ENCODE results near the gene EGR4.

- TF ChIP-seq, protein P1, sequence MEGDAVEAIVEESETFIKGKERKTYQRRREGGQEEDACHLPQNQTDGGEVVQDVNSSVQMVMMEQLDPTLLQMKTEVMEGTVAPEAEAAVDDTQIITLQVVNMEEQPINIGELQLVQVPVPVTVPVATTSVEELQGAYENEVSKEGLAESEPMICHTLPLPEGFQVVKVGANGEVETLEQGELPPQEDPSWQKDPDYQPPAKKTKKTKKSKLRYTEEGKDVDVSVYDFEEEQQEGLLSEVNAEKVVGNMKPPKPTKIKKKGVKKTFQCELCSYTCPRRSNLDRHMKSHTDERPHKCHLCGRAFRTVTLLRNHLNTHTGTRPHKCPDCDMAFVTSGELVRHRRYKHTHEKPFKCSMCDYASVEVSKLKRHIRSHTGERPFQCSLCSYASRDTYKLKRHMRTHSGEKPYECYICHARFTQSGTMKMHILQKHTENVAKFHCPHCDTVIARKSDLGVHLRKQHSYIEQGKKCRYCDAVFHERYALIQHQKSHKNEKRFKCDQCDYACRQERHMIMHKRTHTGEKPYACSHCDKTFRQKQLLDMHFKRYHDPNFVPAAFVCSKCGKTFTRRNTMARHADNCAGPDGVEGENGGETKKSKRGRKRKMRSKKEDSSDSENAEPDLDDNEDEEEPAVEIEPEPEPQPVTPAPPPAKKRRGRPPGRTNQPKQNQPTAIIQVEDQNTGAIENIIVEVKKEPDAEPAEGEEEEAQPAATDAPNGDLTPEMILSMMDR (IDR thresholded peaks at IDR 0.05): no peak
- no peak for TF ChIP-seq PBX3 (IDR thresholded peaks at IDR 0.05)
- no peak for TF ChIP-seq YY1 (IDR thresholded peaks at IDR 0.05; ENCODE audit: low read depth)
- TF ChIP-seq EZH2phosphoT487 (IDR thresholded peaks at IDR 0.05; ENCODE audit: borderline replicate concordance, low read depth): no peak
- TF ChIP-seq RFX5 (IDR thresholded peaks at IDR 0.05; ENCODE audit: low read length): no peak
- TF ChIP-seq RAD21 (IDR thresholded peaks at IDR 0.05; ENCODE audit: low read length): no peak
- TF ChIP-seq SIN3A (IDR thresholded peaks at IDR 0.05; ENCODE audit: borderline replicate concordance, low read depth, low read length): 0 out of 2 replicates have a peak, but pooled peaks have one; percentile 37
Observed at GRCh38 chr2:73291093-73291460, 2.3 kb downstream of the EGR4 start.
